GM18873 (cell line): ENCODE measurements around the gene CCDC9B.
A peak's percentile ranks its signal among the peaks of the same experiment; 100 is the strongest.

Source experiments
- ATAC-seq: cut with Tn5 transposase; IDR thresholded peaks from one replicate; pipeline ENCODE4 v1.9.1; 2021; ENCODE audit warnings: mild to moderate bottlenecking, moderate library complexity, moderate number of reproducible peaks; ENCODE audit not compliant: unreplicated experiment, low FRiP score

Gene CCDC9B

GRCh38 chr15:40365624-40366456, 25.1 kb upstream of the CCDC9B start:
- no peak for ATAC-seq

- no peak for ATAC-seq
These were observed 24.3 kb upstream of the CCDC9B start for GRCh38 chr15:40365016-40365415.

- no peak for ATAC-seq
These were observed 23.5 kb upstream of the CCDC9B start for GRCh38 chr15:40364251-40364650.

- no peak for ATAC-seq
These were observed 22.9 kb upstream of the CCDC9B start for GRCh38 chr15:40363611-40364010.

GRCh38 chr15:40361640-40362039, 20.9 kb upstream of the CCDC9B start:
- no peak for ATAC-seq

- ATAC-seq, result no peak
These were observed 19.3 kb upstream of the CCDC9B start for GRCh38 chr15:40360015-40360414.

GRCh38 chr15:40358471-40359353, 18.0 kb upstream of the CCDC9B start:
- ATAC-seq, result no peak

- peak; percentile 62 for ATAC-seq
These were observed 17.2 kb upstream of the CCDC9B start, which contains the start of gene DISP2 for GRCh38 chr15:40357723-40358470. DISP2 (plus strand) TSS chr15:40358219; CDS start chr15:40358322, 103 bp downstream.

- ATAC-seq, result no peak
These were observed 16.5 kb upstream of the CCDC9B start for GRCh38 chr15:40357246-40357645.

- no peak for ATAC-seq
These were observed 15.3 kb upstream of the CCDC9B start for GRCh38 chr15:40355976-40356585.

- no peak for ATAC-seq
These were observed 13.9 kb upstream of the CCDC9B start for GRCh38 chr15:40354408-40355171.

- ATAC-seq, result no peak
These were observed 13.0 kb upstream of the CCDC9B start for GRCh38 chr15:40353697-40354096.

GRCh38 chr15:40352281-40352901, 11.7 kb upstream of the CCDC9B start:
- no peak for ATAC-seq

GRCh38 chr15:40349163-40349562, 8.4 kb upstream of the CCDC9B start:
- ATAC-seq, result no peak

GRCh38 chr15:40348474-40348870, 7.7 kb upstream of the CCDC9B start:
- ATAC-seq, result no peak

- ATAC-seq, result no peak
These were observed 7.1 kb upstream of the CCDC9B start for GRCh38 chr15:40347559-40348473.

- ATAC-seq, result no peak
These were observed 6.1 kb upstream of the CCDC9B start for GRCh38 chr15:40346579-40347558.
